Glomerular endothelial cell (primary cell): Measurements from ENCODE around the gene KCTD21. TPM values are rescaled to one million over a fixed set of nuclear protein-coding genes. Genes with fewer than 3 reads are reported as not detected.
"Not testable (repeated sequence)": the region's sequence is repeated elsewhere in the genome, so short reads cannot be mapped to it uniquely, and the experiment has no call there.

Experiments used
- DNase-seq: peaks from one replicate; pipeline ENCODE4 v3.0.0-alpha.2; 2011; ENCODE audit warnings: low read depth, low spot score; ENCODE audit errors: extremely low read depth
- total RNA-seq: library from RNA; depleted of rRNA; stranded (reverse); fragments of >200 nt; gene quantifications from 2 replicates; pipeline ENCODE4 v1.2.3, GENCODE V29; 2015

The KCTD21 gene
- total RNA-seq, 1 donor from 2014 or later, result 18.1 TPM

DNA sequence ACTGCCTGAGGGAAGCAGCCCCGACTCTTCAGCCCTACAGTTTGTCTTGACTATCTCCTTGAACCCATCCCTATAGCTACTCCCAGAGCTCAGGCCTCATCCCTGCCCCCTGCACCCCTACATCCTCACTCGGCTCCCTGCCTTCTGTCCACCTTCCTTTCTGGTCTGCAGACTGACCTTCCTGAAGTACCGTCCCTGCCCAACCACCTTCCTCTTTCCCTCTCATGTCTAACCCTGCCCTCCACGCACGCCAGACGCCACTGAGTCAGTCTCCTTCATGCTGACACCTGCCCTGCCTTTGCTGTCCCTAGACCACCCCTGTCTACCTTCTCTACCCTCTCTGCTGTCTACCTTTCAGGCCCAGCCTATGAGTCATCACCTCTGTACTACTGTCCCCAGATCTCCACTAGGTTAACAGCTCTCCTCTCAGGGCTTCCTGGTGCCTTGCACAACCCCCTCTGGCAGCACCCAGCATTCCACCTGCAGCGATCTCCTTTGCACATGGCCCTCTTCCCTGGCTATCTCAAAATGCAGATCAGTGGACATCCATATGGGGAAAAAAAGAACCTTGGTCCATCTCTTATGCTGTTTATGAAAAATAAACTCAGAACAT is 8.9 kb downstream of the KCTD21 start:
- DNase-seq, result no peak

GRCh38 chr11:78177216-78177615 is 11.2 kb downstream of the KCTD21 start:
- no peak for DNase-seq

DNA sequence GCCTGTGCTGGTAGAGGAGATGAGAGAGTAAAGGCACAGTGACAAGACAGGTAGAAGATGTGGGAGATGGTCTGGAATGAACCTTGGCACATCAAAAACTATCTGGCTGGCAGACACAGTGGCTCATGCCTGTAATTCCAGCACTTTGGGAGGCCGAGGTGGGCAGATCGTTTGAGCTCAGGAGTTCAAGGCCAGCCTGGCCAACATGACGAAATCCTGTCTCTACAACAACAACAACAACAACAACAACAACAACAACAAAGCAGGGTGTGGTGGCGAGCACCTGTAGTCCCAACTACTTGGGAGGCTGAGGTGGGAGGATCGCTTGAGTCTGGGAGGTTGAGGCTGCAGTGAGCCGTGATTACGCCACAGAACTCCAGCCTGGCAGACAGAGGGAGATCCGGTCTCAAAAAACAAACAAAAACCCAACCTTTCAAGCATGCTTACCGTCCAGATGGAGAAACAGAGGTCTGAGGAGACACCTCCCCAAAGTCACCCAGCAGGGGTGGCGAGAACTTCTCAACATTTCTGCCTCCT is 11.8 kb downstream of the KCTD21 start:
- DNase-seq, result no peak

DNA sequence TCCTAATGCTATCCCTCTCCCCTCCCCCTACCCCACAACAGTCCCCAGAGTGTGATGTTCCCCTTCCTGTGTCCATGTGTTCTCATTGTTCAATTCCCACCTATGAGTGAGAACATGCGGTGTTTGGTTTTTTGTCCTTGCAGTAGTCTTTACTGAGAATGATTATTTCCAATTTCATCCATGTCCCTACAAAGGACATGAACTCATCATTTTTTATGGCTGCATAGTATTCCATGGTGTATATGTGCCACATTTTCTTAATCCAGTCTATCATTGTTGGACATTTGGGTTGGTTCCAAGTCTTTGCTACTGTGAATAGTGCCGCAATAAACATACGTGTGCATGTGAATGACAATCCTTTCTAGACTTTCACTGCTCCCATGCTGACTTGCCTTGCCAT is 12.6 kb downstream of the KCTD21 start:
- not testable (repeated sequence) for DNase-seq

- no peak for DNase-seq
Observed at GRCh38 chr11:78171951-78172350, 16.5 kb downstream of the KCTD21 start.

DNA sequence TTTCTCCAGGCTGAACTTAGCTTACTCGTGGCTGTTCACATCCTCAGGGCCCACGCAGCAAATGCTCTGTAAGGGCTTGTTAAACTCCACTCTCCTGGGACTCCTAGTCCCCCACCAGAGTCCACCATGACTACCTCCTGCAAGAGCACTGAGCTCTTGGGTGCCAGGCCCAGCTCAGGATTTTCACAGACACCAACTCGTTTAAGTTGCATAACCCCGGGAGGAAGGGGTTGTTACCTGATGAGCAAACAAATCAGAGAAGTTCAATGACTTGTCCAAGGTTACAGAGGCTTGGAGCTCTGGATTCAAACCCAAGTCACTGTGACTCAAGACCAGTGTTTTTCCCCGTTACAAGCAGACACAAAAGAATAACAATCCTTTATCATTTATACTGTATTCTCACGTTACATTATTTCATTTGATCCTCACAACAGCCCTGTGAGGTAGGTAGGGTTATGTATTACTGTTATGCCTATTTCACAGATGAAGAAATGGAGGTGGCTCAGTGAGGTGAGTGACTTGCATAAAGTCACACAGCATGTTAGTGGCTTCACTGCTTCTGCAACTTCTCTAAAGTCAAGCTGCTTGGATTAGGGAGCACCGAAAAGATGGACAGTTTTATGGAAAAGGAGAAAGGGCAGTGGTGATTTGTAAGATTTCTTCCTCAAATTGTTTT is 17.4 kb downstream of the KCTD21 start:
- no peak for DNase-seq

GRCh38 chr11:78170413-78170812 is 18.0 kb downstream of the KCTD21 start:
- no peak for DNase-seq

DNA sequence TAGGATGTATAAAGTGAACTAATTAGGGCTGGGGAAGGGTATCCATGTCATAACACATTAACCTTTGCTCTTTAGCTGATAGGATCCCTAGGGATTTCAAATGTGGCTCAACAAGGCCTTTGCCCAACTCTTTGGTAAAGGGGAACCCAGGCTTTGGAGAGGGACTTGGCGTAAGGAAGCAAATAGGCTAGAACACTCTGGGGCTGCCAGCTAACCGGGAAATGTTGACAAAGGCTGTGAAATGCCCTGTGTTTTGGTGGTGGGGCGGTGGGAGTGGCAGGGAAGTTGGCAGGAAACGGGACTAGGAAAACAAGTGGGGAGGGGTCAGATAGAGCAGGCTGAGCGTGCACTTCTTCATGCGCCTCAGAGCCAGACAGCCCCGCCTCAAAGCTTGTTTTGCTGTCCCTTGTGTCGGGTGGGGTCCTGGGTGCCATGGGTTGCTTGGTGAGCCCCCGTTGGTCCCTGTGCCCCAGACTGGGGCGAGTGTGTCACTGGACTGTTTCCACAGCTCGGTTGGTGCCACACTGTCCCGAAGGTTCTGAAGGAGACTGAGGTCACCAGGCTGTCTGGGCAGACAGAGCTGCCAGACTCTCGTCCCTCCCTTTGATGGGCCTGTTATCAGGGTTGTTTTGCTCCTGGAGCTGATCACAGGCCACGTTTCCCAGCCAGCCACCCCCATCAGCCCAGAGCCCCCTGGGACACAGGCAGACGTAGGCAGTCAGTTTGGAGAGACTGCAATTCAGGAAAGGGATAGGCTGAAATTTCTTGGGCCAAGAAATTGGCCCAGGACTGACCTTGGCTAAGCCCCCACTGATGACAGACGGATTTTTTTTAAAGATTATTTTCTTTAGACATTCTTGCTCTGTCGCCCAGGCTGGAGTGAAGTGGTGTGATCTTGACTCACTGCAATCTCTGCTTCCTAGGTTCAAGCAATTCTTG is 19.6 kb downstream of the KCTD21 start:
- DNase-seq, result no peak

GRCh38 chr11:78166855-78167469 is 21.5 kb downstream of the KCTD21 start:
- DNase-seq, result no peak

- DNase-seq, result no peak
Observed at GRCh38 chr11:78164471-78164870, 24.0 kb downstream of the KCTD21 start.

- DNase-seq, result no peak
Observed at GRCh38 chr11:78163828-78164227, 24.6 kb downstream of the KCTD21 start.

- no peak for DNase-seq
Observed at GRCh38 chr11:78161962-78162371, 26.5 kb downstream of the KCTD21 start.

- no peak for DNase-seq
Observed at GRCh38 chr11:78161346-78161745, 27.1 kb downstream of the KCTD21 start.

DNA sequence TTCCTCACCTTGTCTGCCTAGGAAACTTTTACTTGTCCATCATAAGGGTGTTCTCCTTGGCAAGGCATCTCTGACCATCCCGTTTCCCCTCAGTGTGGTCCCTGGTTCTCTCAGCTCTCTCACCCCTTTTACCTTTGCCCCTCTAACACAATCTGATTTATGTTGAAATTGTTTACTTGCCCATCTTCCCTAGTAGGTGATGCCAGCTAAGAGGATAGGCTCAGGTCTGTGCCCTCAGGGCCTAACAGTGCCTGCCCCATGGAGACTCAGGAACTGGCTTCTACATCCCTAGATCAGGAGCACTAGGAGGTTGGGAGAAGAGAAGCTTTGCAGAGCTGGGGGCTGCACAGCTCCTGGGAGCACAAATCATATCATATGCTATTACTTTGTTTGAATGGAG is 27.9 kb downstream of the KCTD21 start:
- no peak for DNase-seq

GRCh38 chr11:78158987-78159652 is 29.3 kb downstream of the KCTD21 start:
- no peak for DNase-seq

GRCh38 chr11:78156127-78156844 is 32.1 kb downstream of the KCTD21 start:
- DNase-seq, result no peak

GRCh38 chr11:78151804-78152203 is 36.6 kb downstream of the KCTD21 start:
- no peak for DNase-seq

GRCh38 chr11:78150754-78151153 is 37.7 kb downstream of the KCTD21 start:
- DNase-seq, result no peak

DNA sequence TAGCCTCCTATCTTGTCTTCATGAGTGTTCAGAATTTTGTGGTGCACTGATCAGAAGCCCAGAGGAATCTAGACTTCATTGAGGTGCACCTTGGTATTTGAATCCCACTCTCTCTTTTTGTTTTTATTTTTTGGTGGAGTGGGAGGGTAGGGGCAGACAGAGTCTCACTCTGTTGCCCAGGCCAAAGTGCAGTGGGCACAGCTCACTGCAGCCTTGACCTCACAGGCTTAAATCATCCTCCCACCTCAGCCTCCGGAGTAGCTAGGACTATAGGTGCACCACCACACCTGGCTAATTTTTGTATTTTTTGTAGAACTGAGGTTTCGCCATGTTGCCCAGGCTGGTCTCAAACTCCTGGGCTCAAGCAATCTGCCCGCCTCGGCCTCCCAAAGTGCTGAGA is 38.1 kb downstream of the KCTD21 start:
- DNase-seq, result no peak

- no peak for DNase-seq
Observed at GRCh38 chr11:78149646-78150045, 38.8 kb downstream of the KCTD21 start.
